Embryonic facial prominence (tissue), 1 donor: ENCODE data around the gene ZNF236.
"Not testable (repeated sequence)": the region's sequence is repeated elsewhere in the genome, so short reads cannot be mapped to it uniquely, and the experiment has no call there.

Source experiments
- DNase-seq: peaks from one replicate; pipeline ENCODE4 v3.0.0-alpha.2; 2016; ENCODE audit errors: extremely low spot score

Gene ZNF236

DNA sequence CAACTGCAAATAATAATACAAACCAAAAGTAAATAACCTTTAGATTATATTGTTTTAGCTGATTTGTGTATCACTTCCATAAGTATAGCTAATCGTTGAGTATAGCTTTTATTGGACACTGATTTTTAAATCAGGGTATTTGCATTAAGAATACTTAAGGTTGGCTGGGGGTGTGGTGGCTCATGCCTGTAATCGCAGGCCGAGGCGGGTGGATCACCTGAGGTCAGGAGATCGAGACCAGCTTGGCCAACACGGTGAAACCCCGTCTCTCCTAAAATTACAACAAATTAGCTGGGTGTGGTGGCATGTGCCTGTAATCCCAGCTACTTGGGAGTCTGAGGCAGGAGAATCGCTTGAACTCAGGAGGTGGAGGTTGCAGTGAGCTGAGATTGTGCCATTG is 122.0 kb downstream of the ZNF236 start:
- not testable (repeated sequence) for DNase-seq

DNA sequence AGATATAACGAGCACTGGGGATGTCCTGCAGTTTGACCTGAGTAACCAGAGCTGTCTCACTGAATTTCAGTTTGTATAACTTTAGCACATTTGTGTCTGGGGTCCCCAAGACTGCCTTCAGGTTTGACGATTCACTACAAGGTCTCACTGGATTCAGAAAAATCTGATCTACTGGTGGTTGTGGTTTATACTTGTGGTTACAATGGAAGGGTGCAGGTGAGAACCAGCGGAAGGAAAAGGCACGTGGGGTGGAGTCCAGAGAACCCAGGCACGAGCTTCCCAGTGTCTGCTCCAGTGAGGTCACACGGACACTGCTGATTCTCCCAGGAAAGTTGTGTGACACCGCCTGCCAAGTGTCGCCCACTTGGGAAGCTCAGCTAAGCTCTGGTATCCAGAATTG is 126.0 kb downstream of the ZNF236 start:
- no peak for DNase-seq

DNA sequence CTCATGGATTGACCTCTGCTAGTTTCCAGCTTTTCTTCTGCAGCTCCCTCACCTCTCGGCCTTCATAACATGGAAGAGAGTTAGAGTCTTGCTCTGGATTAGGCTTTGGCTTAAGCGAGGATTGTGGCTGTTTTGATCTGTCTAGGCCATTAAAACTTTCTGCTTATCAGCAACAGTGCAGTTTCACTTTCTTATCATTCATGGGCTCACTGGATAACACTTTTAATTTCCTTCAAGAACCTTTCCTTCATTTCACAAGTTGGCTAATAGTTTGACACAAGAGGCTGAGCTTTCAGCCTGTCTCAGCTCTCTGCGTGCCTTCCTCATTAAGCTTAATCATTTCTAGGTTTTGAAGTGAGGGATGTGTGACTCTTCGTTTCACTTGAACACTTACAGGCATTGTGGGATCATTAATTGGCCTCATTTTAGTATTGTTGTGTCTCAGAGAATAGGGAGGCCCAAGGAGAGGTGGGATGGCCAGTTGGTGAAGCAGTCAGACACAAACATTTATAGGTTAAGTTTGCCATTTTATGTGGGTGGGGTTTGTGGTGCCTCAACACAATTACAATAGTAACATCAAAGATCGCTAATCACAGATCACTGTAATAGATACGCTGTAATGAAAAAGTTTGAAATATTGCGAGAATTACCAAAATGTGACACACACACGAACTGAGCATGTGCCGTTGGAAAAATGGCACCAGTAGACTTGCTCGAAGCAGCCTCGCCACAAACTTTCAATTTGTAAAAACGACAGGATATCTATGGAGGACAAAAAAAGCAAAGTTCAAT is 129.3 kb downstream of the ZNF236 start:
- DNase-seq = no peak

DNA sequence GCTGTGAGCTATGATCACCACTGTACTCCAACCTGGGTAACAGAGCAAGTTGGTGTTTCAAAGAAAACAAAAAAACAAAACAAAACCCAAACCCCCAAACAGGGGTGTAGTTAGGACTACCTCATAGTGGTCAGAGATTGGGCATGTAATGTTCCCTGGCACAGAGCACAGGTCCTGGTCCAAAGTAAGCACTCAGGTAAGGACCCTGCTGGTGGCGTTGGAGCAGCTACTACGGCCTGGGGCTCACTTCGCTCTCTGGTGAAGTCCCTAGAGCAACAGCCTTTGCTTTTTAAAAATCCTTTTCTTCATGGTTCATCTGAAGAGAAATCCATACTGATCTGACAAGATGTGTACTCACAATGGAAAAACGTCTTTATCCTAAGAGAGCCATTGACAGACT is 130.4 kb downstream of the ZNF236 start:
- no peak for DNase-seq

DNA sequence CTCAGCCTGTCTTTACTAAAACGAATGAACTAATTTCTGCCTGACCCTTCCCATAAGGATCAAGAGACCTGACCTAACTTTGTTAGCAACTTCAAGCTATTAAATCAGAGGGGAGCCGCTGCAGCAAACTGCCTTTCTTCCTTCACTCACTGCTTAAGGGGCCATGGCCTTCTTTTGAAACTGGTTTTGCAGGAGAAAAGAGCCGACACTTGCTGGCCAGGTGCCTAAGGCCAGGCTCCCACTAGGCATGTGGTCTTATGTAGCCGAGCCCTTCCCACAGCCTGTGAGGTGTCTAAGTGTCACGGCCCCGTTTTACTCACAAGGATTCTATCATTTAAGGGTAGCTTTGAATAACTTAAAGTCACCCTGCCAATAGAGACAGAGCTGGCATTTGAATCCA is 130.8 kb downstream of the ZNF236 start:
- no peak for DNase-seq

DNA sequence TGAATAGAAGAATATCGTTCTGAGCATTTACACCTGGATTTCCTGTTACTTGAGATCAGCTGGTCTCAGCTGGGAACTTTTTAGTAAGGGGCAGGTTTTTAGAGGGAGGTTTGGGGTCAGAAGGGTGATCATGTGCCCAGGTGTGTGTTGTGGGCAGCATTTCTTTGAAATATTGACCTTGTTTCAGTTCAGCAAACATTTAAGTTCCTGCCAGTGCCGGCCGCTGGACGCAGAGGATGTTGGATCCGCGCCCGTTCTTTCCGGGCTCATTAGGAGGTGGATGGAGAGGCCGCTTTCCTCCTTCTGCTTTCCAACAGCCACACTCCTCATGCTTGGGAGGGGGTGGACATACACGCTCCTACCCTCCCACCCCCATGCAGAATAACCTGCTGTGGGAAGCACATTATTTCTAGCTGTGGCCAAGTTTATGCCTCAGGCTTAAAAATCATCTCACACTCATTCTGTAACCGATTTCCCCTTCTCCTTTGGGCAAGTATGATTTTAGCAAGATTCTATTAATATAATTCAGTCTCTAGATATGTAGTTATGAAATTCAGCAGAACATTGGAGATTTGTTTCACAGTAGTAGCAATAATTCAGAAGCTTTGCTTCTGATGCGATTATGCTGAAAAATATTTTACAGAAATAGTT is 131.4 kb downstream of the ZNF236 start:
- no peak for DNase-seq

DNA sequence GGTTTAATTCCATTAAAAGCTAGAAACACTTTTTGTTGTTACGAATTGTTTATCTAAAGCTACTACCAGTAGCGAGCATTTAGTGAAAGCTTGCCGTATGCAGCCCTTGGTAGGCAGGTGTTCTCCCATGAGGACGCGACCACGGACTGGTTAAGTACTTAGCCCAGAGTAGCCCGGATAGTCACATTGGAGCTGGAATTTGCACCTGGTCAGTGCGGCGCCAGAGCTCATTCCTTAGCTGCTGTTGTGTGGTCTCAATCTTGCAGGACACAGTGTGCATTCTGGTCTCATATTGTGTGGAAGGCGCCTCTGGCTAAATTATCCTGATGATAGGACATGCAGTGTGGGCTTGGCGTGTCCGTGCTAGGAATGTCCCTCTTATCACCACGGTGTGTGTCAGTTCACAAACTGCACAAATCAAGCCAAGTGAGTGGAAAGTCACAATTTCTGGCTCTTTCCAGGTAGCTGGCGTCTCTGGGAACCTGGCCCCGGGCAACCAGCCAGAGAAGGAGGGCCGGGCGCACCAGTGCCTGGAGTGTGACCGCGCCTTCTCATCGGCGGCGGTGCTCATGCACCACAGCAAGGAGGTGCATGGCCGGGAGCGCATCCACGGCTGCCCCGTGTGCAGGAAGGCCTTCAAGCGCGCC is 133.3 kb downstream of the ZNF236 start:
- no peak for DNase-seq

DNA sequence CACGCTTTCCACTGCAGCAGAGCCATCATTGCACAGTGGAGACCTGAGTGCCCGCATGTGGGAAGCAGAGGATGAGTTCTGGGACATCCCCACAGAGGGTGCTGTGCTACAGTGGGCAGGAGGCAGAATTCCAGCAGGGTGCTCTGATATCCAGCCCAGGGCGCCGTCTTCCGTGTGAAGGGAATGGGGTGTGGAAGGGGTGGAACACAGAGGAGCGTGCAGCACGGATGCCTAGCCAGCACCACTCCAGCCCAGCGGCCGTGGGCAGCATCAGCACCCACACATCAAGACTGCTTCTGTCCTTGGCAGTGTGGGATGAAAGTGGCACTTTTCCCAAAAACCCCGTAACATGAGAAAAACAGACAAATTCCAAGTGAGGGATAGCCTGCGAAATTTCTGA is 134.3 kb downstream of the ZNF236 start:
- no peak for DNase-seq

DNA sequence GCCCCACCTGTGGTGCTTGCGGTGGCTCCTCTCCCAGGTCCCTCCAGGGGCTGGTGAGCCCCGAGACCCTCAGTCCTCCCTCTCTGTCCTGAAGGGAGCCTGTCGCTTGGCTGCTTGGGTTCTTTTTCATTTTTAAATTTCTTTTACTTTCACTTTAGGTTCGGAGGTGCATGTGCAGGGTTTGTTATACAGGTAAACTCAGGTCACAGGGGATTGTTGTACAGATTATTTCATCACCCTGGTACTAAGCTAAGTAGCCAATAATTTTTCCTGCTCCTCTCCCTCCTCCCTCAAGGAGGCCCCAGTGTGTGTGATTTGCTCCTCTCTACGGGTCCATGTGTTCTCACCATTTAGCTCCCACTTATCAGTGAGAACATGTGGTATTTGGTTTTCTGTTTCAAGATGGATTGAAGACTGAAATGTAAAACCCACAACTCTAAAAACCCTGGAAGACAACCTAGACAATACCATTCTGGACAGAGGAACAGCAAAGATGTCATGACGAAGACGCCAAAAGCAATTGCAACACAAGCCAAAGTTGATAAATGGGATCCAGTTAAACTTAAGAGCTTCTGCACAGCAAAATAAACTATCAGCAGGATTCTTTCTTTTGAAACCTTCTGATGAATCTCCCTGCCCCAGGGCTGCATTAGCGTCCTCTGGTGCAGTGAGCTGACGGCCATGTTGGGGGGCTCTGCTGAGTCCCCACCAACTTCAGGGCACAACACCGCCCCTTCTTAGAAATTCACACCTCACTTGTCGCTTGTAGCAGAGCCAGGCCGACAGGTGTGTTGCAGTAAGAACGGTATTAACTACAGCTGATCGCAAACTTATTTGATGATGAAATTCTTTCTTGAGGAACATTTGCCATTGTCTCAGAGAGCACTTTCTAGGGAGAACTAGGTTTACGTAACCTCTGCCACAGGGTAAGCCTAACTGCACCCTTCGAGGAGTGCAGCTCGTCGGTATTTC is 135.3 kb downstream of the ZNF236 start:
- DNase-seq = no peak

DNA sequence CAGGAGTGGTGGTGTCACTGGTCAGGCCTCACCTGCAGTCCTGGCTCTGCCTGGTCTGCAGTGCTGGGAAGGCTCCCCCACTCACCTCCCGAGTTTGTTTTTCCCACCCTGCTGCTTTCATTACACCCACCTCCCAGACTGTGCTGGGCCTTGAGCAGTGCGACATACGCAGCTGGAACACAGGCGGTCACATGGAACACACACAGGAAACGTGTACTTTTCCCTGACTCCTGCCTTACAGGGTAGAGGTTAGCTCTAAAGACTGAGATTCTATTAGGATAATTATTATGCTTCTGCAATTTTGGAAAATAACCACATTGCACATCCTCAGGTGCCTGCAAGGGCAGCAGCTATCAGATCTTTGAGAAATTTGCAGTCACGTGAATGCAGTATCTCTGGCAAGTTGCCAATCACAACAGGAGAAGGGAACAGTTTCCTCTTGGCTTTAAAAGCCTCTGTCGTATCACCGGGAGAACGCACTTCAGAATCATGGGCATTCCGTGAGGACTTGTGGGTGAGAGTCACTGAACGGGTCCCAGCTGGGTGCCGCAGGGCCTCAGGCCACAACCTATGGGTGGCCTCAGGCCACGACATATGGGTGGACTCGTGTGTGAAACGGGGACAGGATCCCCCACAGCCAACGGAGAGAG is 136.5 kb downstream of the ZNF236 start:
- no peak for DNase-seq

DNA sequence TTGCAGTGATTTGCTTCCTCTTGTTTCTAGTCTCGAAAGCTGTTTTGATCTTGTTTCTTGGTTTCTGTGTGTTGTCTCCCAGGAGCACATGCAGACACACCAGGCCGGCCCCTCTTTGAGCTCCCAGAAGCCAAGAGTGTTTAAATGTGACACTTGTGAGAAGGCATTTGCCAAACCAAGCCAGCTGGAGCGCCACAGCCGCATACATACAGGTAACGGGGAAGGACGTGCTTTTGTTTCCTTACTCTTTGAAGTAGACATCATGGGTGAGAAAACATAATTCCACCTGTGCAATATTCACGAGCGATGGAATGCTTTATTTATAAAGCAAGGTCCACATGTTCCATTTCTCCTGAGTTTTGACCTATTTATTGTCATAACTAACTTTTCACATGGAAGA is 137.2 kb downstream of the ZNF236 start:
- no peak for DNase-seq

DNA sequence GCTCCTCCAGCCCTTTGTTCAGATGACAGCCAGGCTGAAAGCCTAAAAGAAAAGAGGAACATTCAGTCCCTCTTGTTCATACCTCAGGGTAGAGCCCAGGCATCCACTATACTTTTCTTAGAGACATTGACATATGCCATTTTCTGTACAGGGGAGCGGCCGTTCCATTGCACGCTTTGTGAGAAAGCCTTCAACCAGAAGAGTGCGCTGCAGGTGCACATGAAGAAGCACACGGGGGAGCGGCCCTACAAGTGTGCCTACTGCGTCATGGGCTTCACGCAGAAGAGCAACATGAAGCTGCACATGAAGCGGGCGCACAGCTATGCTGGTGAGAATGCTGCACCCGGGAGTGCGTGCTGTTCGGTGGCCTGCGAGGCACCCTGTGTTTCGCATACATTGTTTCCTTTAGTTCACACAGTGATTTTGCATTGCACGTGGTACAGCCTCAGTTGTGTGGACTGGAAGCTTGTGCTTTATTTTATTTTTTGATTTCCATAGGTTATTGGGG is 138.2 kb downstream of the ZNF236 start:
- no peak for DNase-seq

DNA sequence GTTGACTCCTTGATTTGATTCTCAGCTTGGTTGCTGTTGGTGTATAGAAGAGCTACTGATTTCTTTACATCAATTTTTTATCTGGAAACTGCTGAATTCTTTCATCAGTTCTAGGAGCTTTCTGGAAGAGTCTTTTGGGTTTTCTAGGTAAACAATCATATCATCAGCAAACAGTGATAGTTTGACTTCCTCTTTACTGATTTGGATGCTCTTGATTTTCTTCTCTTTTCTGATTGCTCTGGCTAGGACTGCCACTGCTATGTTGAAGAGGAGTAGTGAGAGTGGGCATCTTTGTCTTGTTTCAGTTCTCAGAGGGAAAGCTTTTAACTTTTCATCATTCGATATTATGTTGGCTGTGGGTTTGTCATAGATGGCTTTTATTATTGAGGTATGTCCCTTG is 140.5 kb downstream of the ZNF236 start:
- DNase-seq = no peak

DNA sequence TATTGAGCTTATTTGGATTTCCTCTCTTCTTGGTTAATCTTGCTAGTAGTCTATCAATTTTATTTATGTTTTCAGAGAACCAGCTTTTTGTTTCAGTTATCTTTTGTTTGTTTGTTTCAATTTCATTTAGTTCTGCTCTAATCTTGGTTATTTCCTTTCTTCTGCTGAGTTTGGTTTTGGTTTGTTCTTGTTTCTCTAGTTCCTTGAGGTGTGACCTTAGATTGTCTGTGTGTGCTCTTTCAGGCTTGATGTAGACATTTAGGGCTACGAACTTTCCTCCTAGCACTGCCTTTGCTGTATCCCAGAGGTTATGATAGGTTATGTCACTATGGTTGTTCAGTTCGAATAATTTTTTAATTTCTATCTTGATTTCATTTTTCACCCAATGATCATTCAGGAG is 141.6 kb downstream of the ZNF236 start:
- DNase-seq = no peak

DNA sequence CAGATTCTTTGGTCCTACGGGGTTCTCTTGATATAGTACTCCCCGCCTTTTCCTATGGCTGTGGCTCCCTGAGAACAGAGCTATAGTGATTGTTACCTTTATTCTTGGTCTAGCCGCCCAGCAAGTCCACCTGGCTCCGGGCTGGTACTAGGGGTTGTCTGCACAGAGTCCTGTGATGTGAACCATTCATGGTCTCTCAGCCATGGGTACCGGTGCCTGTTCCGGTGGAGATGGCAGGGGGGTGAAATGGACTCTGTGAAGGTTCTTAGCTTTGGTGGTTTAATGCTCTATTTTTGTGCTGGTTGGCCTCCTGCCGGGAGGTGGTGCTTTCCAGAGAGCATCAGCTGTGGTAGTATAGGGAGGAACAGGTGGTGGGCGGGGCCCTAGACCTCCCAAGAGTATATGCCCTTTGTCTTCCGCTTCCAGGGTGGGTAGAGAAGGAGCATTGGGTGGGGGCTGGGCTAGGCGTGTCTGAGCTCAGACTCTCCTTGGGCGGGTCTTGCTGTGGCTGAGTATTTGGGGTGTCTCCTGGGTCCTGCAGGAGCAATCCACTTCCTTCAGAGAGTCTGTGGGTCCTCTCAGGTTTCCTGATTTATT is 143.3 kb downstream of the ZNF236 start:
- not testable (repeated sequence) for DNase-seq

DNA sequence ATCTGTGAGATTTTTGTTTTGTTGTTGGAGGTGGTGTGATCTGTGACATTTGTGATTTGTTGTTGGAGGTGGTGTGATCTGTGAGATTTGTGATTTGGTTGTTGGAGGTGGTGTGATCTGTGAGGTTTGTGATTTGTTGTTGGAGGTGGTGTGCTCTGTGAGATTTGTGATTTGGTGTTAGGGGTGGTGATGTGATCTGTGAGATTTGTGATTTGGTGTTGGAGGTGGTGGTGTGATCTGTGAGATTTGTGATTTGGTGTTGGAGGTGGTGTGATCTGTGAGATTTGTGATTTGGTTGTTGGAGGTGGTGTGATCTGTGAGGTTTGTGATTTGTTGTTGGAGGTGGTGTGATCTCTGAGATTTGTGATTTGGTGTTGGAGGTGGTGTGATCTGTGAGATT is 144.9 kb downstream of the ZNF236 start:
- not testable (repeated sequence) for DNase-seq

DNA sequence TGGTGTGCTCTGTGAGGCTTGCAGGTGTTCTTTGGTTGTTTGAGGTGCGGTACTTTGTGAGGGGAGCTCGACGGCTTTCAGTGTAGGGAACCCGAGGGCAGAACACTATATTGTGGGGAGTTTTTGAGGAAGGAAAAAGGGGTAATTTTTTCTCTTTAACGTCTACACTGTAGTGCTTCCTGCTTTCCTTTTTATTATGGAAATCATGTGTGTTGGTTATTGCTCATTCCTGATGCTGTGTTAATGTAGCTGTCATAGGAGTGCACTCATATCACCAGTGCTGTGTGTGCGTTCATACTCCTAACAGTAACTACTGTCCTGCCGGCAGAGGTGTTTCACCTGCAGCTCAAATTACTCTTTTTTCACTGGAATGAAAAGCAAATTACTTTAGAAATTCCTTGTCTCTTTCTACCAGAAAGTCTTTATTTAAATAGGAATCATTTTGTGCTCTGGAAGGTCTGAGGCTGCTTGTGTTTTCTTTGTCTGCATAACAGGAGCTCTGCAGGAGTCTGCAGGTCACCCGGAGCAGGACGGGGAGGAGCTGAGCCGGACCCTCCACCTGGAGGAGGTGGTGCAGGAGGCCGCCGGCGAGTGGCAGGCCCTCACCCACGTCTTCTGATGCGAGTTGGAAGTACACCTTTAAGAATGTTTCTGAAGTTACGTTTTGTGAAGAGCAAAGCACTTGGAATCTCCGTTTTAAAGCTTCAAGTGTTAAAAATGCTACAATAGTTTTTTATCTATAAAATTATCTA is 145.5 kb downstream of the ZNF236 start:
- no peak for DNase-seq

DNA sequence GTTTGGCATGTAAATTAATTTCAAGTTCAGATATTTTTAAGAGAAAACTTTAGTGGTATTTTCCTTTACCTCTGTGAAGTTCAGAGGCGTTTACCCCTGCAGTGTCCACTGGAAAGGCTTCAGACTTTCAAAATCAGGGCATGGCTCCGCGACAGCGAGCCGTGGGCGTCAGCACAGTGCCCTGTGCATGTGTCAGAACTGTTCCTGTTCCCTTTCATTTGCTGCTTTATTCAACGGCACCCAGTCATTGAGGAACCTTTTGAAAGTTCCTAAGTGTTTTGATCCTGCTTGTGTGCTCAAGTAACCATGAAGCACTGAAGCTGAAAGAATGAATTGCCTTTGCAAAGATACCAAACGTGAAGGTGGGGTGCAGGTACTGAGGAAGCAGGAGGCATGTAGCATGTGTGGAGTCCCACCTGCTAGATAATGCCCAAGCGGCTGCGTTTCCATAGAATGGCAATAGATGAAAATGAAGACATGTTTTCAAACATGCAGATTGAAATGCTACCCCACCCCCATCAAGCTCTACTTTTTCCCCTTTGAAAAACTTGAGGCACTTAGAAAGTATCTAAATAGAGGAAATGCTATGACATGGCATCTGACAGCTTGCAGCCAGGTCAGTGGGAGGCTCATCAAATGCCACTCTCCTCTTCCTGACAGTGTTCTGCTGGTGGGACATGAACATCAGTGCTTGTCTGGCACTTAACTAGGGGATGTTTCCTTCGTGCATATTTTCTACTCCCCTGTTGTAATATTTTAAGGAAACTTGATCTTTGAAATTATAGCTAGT is 148.6 kb downstream of the ZNF236 start:
- DNase-seq = no peak

DNA sequence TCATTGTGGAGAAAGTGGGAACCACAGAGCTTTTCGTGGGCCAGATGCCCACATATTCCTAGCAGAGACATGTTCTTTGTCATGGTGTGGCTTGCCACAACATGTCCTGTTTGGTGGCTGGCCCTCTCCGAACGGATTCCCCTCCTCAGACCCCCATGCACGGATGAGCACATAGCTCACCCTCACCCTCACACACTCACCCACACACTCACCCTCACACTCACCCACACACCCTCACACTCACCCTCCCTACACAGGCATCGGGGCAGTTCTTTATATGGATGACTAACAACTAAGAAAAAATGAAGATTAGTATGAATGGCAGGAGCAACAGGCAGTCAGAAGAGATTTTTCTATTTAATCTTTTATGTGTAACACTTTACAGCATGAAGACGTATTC is 149.9 kb downstream of the ZNF236 start:
- no peak for DNase-seq
